Stimulated activated CD8-positive, alpha-beta memory T cell treated with anti-CD3 and anti-CD28 coated beads, Interleukin-12 subunit alpha, Interleukin-12 subunit beta, amount 100 ng/mL, for 24 hours (primary cell): Measurements from ENCODE around the gene PI16.
"Not testable (repeated sequence)": the region's sequence is repeated elsewhere in the genome, so short reads cannot be mapped to it uniquely, and the experiment has no call there.

Experiments used
- DNase-seq: peaks from one replicate; pipeline ENCODE4 v3.0.0-alpha.2; 2020; ENCODE audit errors: extremely low read depth

PI16 gene

GRCh38 chr6:36929152-36929551 lies 25.4 kb upstream of the PI16 start:
- no peak for DNase-seq

DNA sequence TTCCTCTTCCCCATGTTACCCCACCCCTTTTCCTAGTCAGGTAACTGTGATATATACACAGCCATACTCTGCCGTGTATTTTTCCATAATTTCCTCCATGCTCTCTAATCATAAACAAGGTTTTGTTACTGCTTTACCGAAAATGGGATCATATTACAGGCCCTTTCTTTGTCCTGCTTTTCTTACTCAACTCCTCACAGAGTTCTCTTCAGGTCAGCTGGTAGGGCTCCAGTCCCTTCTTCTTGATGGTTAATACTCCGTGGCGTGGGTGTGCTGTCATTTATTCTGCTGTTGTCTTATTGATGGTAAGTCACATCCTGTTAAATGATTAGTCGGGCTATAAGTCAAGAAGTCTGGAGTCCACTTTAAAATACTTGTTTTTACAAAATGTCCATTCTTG lies 24.9 kb upstream of the PI16 start:
- DNase-seq, result no peak

- no peak for DNase-seq
These were observed 24.1 kb upstream of the PI16 start for GRCh38 chr6:36930483-36930882.

DNA sequence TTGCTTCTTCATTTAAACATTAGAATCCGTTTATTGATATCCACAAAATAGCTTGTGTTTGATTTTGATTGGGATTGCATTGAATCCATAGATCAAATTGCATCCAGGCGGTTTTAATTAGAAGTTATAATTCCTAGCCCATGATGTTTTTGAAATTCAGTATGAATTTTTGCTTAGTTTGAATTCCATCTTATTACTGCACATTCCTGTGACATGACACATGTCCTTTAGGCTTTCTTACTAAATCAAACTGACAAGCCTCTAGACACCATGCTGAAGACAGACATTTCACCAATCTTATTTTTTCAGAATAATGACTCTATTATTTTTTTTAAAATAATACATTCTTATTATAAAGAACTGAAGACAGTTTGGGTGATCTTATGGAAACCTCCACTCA lies 21.4 kb upstream of the PI16 start:
- no peak for DNase-seq

DNA sequence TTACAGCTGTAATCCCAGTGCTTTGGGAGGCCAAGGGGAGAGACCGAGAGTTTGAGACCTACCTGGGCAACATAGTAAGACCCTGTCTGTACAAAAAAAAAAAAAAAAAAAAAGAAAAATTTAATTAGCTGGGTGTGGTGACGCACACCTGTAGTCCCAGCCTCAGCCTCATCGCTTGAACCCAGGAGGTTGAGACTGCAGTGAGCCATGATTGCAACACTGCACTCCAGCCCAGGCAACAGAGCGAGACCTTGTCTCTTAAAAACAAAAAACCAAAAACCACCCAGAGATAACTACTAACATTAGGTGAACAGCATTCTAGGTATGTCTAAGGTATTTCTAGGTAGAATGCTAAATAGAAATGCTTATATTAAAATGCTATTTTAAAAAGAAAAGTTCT lies 21.0 kb upstream of the PI16 start:
- DNase-seq, result no peak

DNA sequence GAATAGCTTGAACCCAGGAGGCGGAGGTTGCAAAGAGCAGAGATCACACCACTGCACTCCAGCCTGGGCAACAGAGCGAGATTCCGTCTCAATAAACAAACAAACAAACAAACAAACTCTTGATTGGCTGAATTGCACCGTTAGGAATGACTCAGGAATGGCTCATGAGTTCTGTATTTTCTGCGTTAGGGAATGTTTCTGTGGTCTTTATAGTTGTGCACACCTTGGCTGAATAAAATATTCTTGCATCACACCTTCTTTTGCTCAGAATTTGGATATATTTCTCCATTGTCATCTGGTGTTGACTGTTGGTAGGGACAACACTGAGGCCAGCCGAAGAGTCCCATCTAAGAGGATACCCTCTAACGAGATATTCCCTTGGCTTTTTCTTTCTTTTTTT lies 19.6 kb upstream of the PI16 start:
- DNase-seq, result no peak

GRCh38 chr6:36936824-36937223 lies 17.7 kb upstream of the PI16 start:
- no peak for DNase-seq

GRCh38 chr6:36937896-36938295 lies 16.6 kb upstream of the PI16 start:
- no peak for DNase-seq

GRCh38 chr6:36938536-36938935 lies 16.0 kb upstream of the PI16 start:
- no peak for DNase-seq

DNA sequence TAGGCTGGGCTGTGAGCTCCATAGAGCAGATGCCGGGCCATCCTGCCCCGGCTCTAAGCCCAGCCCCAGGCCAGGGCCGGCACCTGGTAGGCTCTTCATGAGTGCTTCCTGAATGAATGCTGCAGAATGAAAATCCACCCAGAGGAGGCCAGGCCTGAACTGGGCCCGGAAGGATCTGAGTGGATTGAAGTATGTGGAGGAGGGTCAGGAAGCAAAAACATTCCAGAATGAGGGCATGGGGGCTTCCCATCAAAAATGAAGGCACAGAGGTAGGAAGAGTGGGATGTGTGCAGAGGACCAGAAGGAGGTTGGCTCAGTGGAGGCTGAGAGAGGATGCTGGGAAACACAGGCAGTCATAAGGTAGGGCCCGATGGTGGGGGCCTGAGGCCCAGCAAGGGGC lies 15.5 kb upstream of the PI16 start:
- not testable (repeated sequence) for DNase-seq

- no peak for DNase-seq
These were observed 14.5 kb upstream of the PI16 start for GRCh38 chr6:36940027-36940426.

GRCh38 chr6:36941561-36941960 lies 13.0 kb upstream of the PI16 start:
- DNase-seq, result not testable (repeated sequence)

- not testable (repeated sequence) for DNase-seq
These were observed 12.2 kb upstream of the PI16 start for GRCh38 chr6:36942329-36942728.

- DNase-seq, result no peak
These were observed 9.9 kb upstream of the PI16 start for GRCh38 chr6:36944650-36945049.

DNA sequence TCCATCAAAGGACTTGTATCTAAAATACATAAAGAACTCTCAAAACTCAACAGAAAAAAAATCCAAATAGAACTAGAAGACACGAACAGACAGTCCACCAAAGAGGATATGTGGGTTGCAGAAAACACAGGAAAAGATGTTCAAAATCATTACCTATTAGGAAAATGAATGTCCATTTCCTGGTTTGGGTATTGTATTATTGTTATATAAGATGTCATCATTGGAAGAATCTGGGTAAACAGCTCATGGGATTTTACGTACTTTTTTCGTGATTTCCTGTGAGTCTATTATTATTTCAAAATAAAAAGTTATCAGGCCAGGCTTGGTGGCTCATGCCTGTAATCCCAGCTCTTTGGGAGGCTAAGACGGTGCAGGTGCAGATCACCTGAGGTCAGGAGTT lies 9.2 kb upstream of the PI16 start:
- no peak for DNase-seq

- no peak for DNase-seq
These were observed 8.0 kb upstream of the PI16 start for GRCh38 chr6:36946526-36946925.

- DNase-seq, result no peak
These were observed 6.8 kb upstream of the PI16 start for GRCh38 chr6:36947570-36948351.

DNA sequence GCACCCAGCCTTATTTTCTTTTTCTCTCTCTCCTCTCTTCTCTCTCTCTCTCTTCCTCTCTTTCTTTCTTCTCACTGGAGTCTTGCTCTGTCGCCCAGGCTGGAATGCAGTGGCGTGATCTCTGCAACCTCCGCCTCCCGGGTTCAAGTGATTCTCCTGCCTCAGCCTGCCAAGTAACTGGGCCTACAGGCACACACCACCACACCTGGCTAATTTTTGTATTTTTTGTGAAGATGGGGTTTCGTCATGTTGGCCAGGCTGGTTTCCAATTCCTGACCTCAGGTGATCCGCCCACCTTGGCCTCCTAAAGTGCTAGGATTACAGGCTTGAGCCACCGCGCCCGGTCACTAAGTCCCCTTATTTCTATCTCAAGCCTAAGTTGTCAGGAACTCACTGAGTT lies 5.5 kb upstream of the PI16 start:
- not testable (repeated sequence) for DNase-seq

DNA sequence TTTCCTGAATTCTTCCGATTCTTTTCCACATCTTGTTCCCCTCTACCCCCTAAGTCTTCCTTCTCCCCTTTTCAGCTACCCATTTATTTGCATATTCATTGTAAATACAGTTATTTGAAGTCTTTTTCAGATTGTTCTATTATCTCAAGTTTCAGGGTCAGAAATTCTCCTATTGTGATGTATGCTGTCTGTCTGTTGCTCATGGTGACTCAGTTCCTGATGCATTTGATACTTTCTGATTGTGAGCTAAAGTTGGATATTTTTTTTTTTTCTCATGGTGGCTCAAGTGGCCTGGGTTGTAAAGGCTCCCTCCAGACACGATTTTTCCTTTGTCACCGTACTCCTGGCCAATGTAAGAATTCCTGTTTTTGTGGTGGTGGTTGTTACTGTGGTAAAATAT lies 4.9 kb upstream of the PI16 start:
- no peak for DNase-seq

GRCh38 chr6:36953931-36954261 lies 642 bp upstream of the PI16 start:
- no peak for DNase-seq

DNA sequence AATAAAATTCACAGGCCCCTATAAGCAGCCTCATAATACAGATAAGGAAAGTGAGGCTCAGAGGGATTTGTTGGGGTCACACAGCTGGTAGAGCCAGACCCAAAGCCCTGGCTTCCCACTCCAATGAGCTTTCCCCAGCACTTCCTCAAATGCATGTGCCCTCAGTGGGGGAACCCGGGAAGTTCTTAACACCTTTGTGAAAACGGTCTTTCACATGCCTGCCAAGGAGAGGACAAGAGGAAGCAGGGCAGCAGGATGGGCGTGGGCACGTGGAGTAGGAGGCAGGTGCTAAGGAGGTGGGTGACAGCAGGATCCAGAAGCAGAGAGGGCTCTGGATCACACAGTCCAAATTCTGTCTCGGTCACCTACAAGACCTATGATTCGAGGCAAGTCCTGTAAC lies 598 bp downstream of the PI16 start:
- DNase-seq, result no peak

GRCh38 chr6:36955671-36956445 lies 1.3 kb downstream of the PI16 start:
- DNase-seq, result no peak

- no peak for DNase-seq
These were observed 1.9 kb downstream of the PI16 start for GRCh38 chr6:36956446-36956820.
